Inflammatory macrophage (primary cell): Measurements from ENCODE around the gene PPFIBP2.
A peak's percentile ranks its signal among the peaks of the same experiment; 100 is the strongest.
"Not testable (repeated sequence)": the region's sequence is repeated elsewhere in the genome, so short reads cannot be mapped to it uniquely, and the experiment has no call there.

Experiments
- DNase-seq, 2 donors: peaks; one replicate each; pipeline ENCODE4 v3.0.0-alpha.2; 2020 to 2022

The PPFIBP2 gene

GRCh38 chr11:7638710-7639642 is 125.2 kb downstream of the PPFIBP2 start:
- DNase-seq, result no peak

- DNase-seq, result no peak
These were observed 125.8 kb downstream of the PPFIBP2 start for GRCh38 chr11:7639643-7640025.

- no peak for DNase-seq
These were observed 127.0 kb downstream of the PPFIBP2 start for GRCh38 chr11:7640816-7641215.

GRCh38 chr11:7642747-7643146 is 128.9 kb downstream of the PPFIBP2 start:
- no peak for DNase-seq

- no peak for DNase-seq
These were observed 129.5 kb downstream of the PPFIBP2 start for GRCh38 chr11:7643314-7643713.

GRCh38 chr11:7645206-7645605 is 131.4 kb downstream of the PPFIBP2 start:
- DNase-seq, result no peak

- no peak for DNase-seq
These were observed 133.1 kb downstream of the PPFIBP2 start for GRCh38 chr11:7646866-7647265.

GRCh38 chr11:7648264-7648663 is 134.5 kb downstream of the PPFIBP2 start:
- no peak for DNase-seq

- DNase-seq, result peak; percentile 43 to 57
These were observed 137.3 kb downstream of the PPFIBP2 start for GRCh38 chr11:7651140-7651551.

GRCh38 chr11:7651700-7652099 is 137.9 kb downstream of the PPFIBP2 start:
- no peak for DNase-seq

GRCh38 chr11:7654195-7654705 is 140.5 kb downstream of the PPFIBP2 start:
- no peak for DNase-seq

GRCh38 chr11:7655253-7656217 is 141.7 kb downstream of the PPFIBP2 start:
- DNase-seq, result no peak

GRCh38 chr11:7656704-7657103 is 142.9 kb downstream of the PPFIBP2 start:
- no peak for DNase-seq

- peak; percentile 28 to 58 for DNase-seq
These were observed 143.7 kb downstream of the PPFIBP2 start for GRCh38 chr11:7657306-7658025.

- DNase-seq, result not testable (repeated sequence)
These were observed 149.7 kb downstream of the PPFIBP2 start for GRCh38 chr11:7663531-7663930.

- no peak for DNase-seq
These were observed 151.1 kb downstream of the PPFIBP2 start for GRCh38 chr11:7664867-7665266.

GRCh38 chr11:7665473-7666291 is 151.9 kb downstream of the PPFIBP2 start:
- DNase-seq, result peak; percentile 59 to 79

- DNase-seq, result no peak
These were observed 152.6 kb downstream of the PPFIBP2 start for GRCh38 chr11:7666292-7666866.

- no peak for DNase-seq
These were observed 153.7 kb downstream of the PPFIBP2 start for GRCh38 chr11:7667460-7667859.

- DNase-seq, result no peak
These were observed 154.7 kb downstream of the PPFIBP2 start for GRCh38 chr11:7668464-7668863.

- no peak for DNase-seq
These were observed 155.1 kb downstream of the PPFIBP2 start for GRCh38 chr11:7668911-7669310.
